BLaER1 (cell line): Measurements from ENCODE around the gene ZNF341.
A peak's percentile ranks its signal among the peaks of the same experiment; 100 is the strongest.

Experiments used
- H3K27ac ChIP-seq: shearing (Covaris generic); formaldehyde crosslinking; 2 replicates; pipeline ENCODE4 v1.8.1; 2022
- H3K27me3 ChIP-seq: shearing (Covaris generic); formaldehyde crosslinking; 2 replicates; pipeline ENCODE4 v1.8.1; 2022
- H3K36me3 ChIP-seq: shearing (Covaris generic); formaldehyde crosslinking; 2 replicates; pipeline ENCODE4 v1.8.1; 2022
- H3K4me1 ChIP-seq: shearing (Covaris generic); formaldehyde crosslinking; 2 replicates; pipeline ENCODE4 v1.8.1; 2022
- H3K4me2 ChIP-seq: shearing (Covaris generic); formaldehyde crosslinking; 2 replicates; pipeline ENCODE4 v1.8.1; 2022
- H3K4me3 ChIP-seq: shearing (Covaris generic); formaldehyde crosslinking; 2 replicates; pipeline ENCODE4 v1.8.1; 2022
- H3K9ac ChIP-seq: shearing (Covaris generic); formaldehyde crosslinking; 2 replicates; pipeline ENCODE4 v1.8.1; 2022
- H3K9me3 ChIP-seq: shearing (Covaris generic); formaldehyde crosslinking; 2 replicates; pipeline ENCODE4 v1.8.1; 2022
- H4K20me1 ChIP-seq: shearing (Covaris generic); formaldehyde crosslinking; 2 replicates; pipeline ENCODE4 v1.8.1; 2022
- Cebpa-rat ChIP-seq: shearing (Covaris generic); IDR thresholded peaks from 2 replicates; pipeline ENCODE4 v1.8.1; 2022

The ZNF341 gene

GRCh38 chr20:33713865-33714367, 17.9 kb upstream of the ZNF341 start:
- Histone ChIP-seq H3K36me3 (no peaks in the 10 kb centered on the region), H4K20me1 (no peaks in the 10 kb centered on the region), H3K4me2 (no peak overlapping the region), H3K9me3 (no peaks in the 10 kb centered on the region), H3K27ac (no peak overlapping the region), H3K4me3 (no peak overlapping the region), H3K4me1 (no peaks in the 10 kb centered on the region), H3K9ac (no peak overlapping the region), H3K27me3 (no peaks in the 10 kb centered on the region)
- no peak for TF ChIP-seq Cebpa-rat

- H3K9me3 ChIP-seq: peaks cover 23% of the 10 kb centered on the region
- H3K4me3 ChIP-seq: no peak overlapping the region
- TF ChIP-seq Cebpa-rat: no peak
- no peak overlapping the region for H3K4me2 ChIP-seq
- no peaks in the 10 kb centered on the region for H3K4me1 ChIP-seq
- H3K36me3 ChIP-seq: no peaks in the 10 kb centered on the region
- no peaks in the 10 kb centered on the region for H4K20me1 ChIP-seq
- H3K9ac ChIP-seq: no peak overlapping the region
- H3K27ac ChIP-seq: no peak overlapping the region
- no peaks in the 10 kb centered on the region for H3K27me3 ChIP-seq
Observed at GRCh38 chr20:33716498-33716897, 15.3 kb upstream of the ZNF341 start.

GRCh38 chr20:33719277-33719988, 12.4 kb upstream of the ZNF341 start:
- Histone ChIP-seq H3K4me1 (no peaks in the 10 kb centered on the region), H3K4me3 (0 out of 2 replicates have a peak overlapping the region, but pooled peaks have one; percentile 39), H4K20me1 (no peaks in the 10 kb centered on the region), H3K4me2 (no peak overlapping the region), H3K9me3 (peaks cover 28% of the 10 kb centered on the region), H3K9ac (no peak overlapping the region), H3K27me3 (no peaks in the 10 kb centered on the region), H3K27ac (no peak overlapping the region), H3K36me3 (no peaks in the 10 kb centered on the region)
- TF ChIP-seq Cebpa-rat: no peak

- Histone ChIP-seq H3K27ac (no peak within 1 kb of the TSS), H4K20me1 (no peaks in the 10 kb centered on the region), H3K4me3 (0 out of 2 replicates have a peak within 1 kb of the TSS, but pooled peaks have one; percentile 39), H3K9me3 (peaks cover 28% of the 10 kb centered on the region), H3K27me3 (no peaks in the 10 kb centered on the region), H3K36me3 (no peaks in the 10 kb centered on the region), H3K9ac (no peak within 1 kb of the TSS), H3K4me1 (no peaks in the 10 kb centered on the region), H3K4me2 (0 out of 2 replicates have a peak within 1 kb of the TSS, but pooled peaks have one; percentile 0)
- TF ChIP-seq Cebpa-rat: no peak
Observed at GRCh38 chr20:33719989-33720709, 11.6 kb upstream of the ZNF341 start, which contains the start of gene PXMP4. PXMP4 (minus strand) TSS chr20:33720310; CDS start chr20:33720207, 103 bp downstream.

GRCh38 chr20:33721391-33722140, 10.2 kb upstream of the ZNF341 start:
- no peaks in the 10 kb centered on the region for H4K20me1 ChIP-seq
- TF ChIP-seq Cebpa-rat: no peak
- no peak overlapping the region for H3K27ac ChIP-seq
- no peak overlapping the region for H3K4me2 ChIP-seq
- no peaks in the 10 kb centered on the region for H3K27me3 ChIP-seq
- H3K9ac ChIP-seq: no peak overlapping the region
- H3K36me3 ChIP-seq: no peaks in the 10 kb centered on the region
- H3K4me1 ChIP-seq: no peaks in the 10 kb centered on the region
- H3K9me3 ChIP-seq: peaks cover 28% of the 10 kb centered on the region
- H3K4me3 ChIP-seq: no peak overlapping the region

- TF ChIP-seq Cebpa-rat: no peak
- Histone ChIP-seq H3K9ac (no peak overlapping the region), H4K20me1 (no peaks in the 10 kb centered on the region), H3K9me3 (peaks cover 25% of the 10 kb centered on the region), H3K36me3 (no peaks in the 10 kb centered on the region), H3K27me3 (no peaks in the 10 kb centered on the region), H3K27ac (no peak overlapping the region), H3K4me1 (no peaks in the 10 kb centered on the region), H3K4me3 (no peak overlapping the region), H3K4me2 (no peak overlapping the region)
Observed at GRCh38 chr20:33724439-33725094, 7.2 kb upstream of the ZNF341 start.

- Histone ChIP-seq H3K36me3 (no peaks in the 10 kb centered on the region), H3K4me1 (no peaks in the 10 kb centered on the region), H3K27me3 (no peaks in the 10 kb centered on the region), H3K9me3 (peaks cover 13% of the 10 kb centered on the region), H3K4me2 (no peak overlapping the region), H3K27ac (no peak overlapping the region), H3K9ac (no peak overlapping the region), H3K4me3 (no peak overlapping the region), H4K20me1 (no peaks in the 10 kb centered on the region)
- no peak for TF ChIP-seq Cebpa-rat
Observed at GRCh38 chr20:33725607-33726264, 6.1 kb upstream of the ZNF341 start.

- Histone ChIP-seq H3K27ac (no peak overlapping the region), H3K36me3 (no peaks in the 10 kb centered on the region), H3K4me1 (no peaks in the 10 kb centered on the region), H3K27me3 (no peaks in the 10 kb centered on the region), H3K9ac (no peak overlapping the region), H3K4me3 (no peak overlapping the region), H3K9me3 (0 out of 2 replicates have a peak, but pooled peaks cover 4% of the 10 kb centered on the region), H4K20me1 (no peaks in the 10 kb centered on the region), H3K4me2 (no peak overlapping the region)
- TF ChIP-seq Cebpa-rat: no peak
Observed at GRCh38 chr20:33727115-33727479, 4.7 kb upstream of the ZNF341 start.

GRCh38 chr20:33727806-33728205, 4.0 kb upstream of the ZNF341 start:
- no peak overlapping the region for H3K9ac ChIP-seq
- no peaks in the 10 kb centered on the region for H3K36me3 ChIP-seq
- no peaks in the 10 kb centered on the region for H3K27me3 ChIP-seq
- no peak overlapping the region for H3K4me3 ChIP-seq
- no peak for TF ChIP-seq Cebpa-rat
- H3K9me3 ChIP-seq: no peaks in the 10 kb centered on the region
- H3K27ac ChIP-seq: no peak overlapping the region
- peaks cover 5% of the 10 kb centered on the region for H3K4me1 ChIP-seq
- H4K20me1 ChIP-seq: no peaks in the 10 kb centered on the region
- no peak overlapping the region for H3K4me2 ChIP-seq
